HG02571 (cell line): ENCODE results near the gene CACNA1C.

Experiments
- ATAC-seq: cut with Tn5 transposase; IDR thresholded peaks from one replicate; pipeline ENCODE4 v1.9.1; 2021; ENCODE audit warnings: mild to moderate bottlenecking, moderate library complexity; ENCODE audit not compliant: unreplicated experiment

Gene CACNA1C

DNA sequence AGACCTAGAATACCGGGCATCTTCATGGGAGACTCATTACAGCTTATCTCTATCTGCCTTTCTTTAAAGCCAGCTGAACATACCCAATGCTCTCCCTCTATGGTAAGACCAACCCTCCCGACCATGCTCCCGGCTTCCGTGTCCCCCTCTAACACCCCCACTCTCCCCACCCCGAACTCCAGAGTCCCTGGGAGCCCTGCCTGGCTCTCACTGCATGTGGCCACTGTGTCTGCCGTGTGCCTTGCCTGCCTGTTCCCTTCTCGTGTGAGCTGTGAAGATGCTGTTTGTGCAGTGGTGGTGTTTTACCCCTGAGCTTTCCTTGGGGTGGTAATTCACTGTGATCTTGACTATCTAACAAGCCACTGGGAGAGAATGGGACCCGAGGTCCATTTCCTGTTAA is 595.6 kb downstream of the CACNA1C start:
- no peak for ATAC-seq

DNA sequence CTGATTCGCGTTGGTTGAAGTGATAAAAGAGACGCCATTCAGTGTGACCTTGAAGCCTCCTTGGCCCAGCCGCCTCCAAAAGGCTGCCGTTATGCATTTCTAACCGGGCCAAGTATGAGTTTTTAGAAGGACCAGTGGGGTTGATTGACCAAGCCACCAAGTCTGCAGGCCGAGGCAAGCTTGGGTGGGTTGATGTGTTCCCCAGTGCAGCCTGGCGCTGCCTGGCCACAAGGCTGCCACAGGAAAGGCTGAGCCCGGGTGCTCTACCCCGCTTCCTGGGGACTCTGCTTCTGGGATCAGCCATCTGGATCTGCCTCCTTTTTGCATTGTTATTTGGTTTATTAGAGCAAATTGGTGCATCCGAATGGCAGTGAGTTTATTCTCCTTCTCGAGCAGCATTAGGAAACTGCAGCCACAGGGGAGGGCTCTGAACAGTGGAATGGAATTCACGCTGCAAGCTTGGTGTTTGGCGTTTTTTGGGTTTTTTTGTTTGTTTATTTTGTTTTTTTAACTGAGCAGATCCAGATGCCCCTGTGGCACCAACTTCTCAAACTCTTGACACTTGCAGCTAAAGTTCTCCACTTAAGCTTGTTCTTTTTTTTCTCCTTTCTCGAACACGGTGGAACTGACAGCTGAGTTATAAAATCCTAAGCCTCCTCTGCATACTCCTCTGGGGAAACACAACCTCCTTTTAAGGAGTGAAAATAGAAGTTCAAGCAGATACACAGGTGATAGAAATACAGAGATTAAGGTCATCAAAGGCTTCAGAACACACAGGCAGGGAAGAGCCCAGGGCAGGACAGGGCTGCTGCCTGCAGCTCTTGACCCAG is 596.6 kb downstream of the CACNA1C start:
- ATAC-seq = no peak

DNA sequence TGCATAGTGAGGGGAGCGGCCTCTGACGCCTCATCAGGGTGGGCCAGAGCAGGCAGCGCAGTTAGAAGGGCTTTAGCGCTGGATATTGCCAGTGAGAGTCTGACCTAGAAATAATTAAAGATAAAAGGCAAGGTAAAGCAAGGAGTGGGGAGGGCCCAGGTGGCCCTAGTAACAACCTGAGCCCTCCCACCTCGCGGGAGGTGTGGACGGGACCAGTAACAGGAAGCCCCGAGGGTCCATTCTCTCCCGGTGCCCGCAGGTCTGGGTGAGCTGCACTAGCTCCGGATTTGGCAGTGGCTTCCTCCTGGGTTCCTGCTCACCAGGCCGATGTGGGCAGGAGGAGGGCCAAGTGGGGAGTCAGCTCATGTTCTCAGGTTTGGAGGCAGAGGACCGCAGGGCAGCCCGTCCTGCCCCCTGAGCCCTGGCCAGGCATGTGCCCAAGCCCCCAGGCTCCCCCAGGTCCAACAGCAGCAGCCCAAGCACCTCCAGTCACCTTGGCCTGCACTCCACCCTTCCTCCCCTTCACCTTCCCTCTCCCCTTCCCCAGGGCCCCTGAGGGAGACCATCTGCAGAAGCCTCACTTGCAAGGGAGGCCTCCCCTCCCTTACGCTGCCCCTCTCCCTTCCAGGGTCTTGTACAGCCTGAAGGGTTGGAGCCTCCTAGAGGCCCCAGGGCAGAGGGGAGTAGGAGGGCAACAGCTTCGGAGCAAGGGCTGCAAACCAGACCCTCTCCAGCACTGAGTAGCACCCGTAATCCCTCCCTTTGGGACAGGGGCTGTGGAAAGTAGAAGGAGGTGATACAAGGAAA is 597.7 kb downstream of the CACNA1C start:
- no peak for ATAC-seq

DNA sequence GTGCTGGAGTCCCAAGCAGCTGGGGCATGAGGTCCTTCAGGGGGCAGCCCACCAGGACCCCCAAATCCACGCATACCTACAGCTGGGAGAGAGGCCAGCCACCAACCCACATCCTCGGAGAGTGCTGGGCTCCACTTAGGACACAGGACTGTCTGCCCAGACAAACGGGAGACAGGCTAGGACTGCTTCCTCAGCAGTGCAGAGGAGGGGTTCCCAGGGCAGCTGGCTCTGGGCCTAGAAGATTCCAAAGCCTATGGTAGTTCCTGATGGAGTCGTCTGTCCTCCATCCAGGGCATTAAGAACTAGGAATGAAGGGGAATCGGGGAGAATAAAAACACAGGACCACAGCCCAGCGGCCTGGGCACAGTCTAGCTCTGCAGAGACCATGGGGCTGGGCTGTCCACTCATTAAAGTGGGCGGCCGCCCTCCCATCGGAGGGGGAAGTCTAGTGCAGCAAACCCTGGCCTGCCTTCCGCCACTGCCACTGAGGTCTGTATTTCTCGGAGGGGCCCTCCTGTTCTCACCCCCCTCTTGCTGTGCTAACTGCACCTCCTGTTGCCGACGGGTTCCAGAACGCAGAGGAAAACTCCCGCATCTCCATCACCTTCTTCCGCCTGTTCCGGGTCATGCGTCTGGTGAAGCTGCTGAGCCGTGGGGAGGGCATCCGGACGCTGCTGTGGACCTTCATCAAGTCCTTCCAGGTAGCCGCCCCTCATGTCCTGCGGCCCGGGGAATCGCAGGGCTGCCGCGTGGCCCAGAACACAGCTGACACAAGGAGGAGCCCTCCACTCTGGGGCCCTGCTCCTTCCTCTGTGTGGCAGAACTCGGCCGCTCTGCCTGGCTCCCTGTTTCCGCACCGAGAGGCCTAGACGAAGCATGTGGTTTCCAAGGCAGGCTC is 598.5 kb downstream of the CACNA1C start:
- ATAC-seq = no peak

DNA sequence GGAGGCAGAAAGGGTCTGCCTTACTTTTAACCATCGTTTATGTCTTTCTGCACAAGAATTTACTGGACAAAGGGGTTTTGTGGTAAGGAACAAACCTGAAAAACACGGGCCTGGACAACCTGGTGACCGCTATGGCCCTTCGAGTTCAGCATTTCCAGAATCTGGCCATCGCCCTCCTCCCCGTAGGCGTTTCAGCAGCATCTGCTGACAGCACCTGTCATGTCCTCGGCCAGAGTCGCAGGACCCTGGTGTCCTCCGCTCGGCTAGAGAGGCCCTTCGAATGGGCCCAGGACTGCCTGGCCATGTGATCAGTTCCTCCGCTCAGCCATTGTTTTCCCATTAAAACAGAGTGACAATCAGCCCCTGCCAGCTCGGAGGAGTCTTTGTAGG is 599.2 kb downstream of the CACNA1C start:
- no peak for ATAC-seq

DNA sequence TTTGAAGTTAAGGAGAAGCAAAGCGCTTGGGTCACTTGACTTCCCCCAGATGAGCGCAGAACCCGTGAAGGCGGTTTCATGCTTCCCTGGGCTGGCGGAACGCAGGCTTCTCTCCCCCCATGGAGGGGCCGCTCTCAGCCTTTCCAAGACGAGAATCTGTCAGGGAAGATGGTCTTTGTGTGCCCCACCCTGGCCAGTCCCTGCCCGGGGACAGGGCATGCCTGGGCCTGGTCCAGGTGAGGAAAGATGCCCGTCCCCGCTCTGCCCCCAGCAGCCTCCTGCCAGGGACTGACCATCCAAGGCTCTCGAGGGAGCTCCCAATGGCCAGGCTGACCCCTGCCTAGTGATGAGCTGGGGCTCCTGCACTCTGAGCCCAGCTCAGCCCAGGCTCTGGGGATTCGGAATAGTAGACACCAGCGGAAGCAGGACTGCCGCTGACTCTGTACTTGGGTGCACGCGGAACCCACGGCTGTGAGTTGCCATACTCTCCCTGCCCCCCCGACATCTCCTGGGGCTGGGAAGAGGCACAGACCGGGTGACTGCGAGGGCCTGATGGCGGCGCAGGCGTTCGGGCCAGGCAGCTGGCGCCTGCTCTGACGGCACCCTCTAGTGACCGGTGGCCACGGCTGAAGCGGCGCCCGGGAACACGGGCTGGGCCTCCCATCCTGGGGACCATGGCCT is 599.8 kb downstream of the CACNA1C start:
- no peak for ATAC-seq

DNA sequence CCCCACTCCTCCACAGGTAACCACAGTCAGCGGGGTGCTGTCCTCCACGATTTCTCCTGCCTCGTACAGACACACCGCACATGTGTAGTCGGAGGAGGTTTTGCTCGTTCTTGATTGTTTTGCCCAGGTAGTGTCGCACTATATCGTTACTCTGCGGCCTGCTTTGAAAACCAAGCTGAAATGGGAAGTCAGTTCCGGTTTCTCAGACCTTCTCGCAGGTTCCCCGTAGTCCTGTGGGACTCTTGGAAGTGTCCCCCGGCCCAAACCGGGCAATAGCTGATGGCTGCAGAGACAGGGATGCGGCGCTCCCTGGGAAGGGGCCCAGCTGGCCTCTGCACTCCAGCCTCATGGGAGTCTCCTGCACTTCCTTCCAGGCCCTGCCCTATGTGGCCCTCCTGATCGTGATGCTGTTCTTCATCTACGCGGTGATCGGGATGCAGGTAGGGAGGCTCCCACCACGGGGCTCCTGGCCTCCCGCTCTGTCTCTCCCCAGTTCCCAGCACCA is 600.7 kb downstream of the CACNA1C start:
- no peak for ATAC-seq

DNA sequence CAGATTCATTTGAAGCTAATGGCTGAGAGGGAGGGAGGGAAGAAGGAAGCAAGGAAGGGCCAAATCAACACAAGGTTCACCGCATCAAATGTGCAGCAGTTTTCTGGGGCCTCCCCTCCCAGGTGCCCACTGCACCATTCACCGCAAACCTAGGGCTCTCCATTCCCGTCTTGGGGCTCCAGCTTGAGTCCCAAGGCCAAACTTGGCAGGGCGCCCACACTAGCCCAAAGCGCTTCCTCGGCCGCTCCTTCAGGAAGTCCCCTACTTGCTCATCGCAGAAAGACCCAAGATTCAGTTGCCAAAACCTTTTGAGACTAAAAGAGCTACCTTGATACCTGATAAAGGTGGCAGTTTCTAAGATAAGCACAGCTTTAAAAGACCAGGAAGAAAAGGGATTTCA is 601.5 kb downstream of the CACNA1C start:
- ATAC-seq = no peak

DNA sequence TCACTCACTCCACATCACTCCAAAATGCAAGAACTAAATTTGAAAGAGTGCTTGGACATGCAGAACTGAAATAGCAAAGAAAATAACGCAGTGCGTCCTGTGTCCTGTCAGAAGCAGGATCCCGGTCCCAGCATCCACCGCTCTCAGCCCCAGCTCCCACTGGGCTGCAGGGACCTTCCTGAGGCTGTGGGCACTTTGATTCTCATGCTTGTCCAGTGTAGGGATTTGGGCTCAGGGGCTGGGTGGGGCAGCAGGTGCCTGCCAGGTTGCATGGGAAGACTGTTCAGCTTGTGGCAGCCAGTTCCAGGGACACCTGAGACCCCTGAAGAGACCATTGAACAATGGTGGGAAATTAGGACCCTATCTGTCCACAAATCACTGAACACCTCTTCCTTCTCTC is 602.0 kb downstream of the CACNA1C start:
- no peak for ATAC-seq

DNA sequence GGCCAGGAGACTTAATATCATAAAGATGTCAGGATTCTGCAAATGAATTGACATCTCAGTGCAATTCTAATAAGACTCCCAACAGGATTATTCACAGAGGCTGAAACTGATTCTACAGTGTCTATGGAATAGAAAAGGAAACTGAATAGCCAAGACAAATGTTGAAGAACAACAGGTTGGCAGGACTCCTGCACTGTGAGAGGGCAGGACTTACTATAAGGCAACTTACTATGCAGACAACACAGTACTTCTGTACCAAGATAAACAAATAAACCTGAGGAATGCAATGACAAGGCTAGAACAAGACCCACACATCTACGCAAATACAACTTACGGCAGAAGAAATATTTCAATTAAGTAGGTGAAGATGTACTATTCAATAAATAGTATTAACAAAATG is 609.7 kb downstream of the CACNA1C start:
- ATAC-seq = no peak

DNA sequence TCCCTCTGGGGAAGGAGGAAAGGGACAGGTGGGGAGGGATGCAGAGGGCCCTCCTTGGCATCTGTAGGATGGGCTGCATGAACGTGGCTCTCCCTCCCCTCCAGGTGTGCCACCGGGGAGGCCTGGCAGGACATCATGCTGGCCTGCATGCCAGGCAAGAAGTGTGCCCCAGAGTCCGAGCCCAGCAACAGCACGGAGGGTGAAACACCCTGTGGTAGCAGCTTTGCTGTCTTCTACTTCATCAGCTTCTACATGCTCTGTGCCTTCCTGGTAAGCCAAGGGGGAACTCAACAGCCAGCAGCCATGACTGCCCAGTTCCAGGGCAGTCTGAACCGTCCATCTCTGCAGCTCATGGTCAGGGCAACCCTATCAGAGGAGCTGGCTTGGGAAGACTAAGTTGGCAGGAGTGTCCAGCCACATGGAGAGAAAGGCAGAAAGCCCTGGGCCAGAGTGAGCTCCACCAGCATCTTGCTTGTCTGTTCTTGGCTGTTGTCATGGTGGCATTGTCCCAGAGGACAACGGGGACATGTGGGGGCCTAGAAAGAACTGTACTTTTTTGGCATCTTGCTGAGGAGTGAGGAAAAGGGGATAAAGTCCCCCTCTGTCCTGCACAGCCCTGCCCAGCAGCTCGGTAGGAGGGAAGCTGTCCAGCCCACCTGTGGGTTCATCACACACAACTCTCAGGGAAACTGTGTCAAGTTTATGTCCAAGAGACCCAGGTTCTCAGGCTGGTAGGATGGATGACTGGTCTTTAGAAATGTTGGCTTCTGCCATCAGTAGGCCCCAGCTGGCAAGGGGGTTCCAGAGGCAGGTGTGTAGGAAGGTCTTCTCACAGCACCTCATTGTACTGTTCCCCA is 612.2 kb downstream of the CACNA1C start:
- no peak for ATAC-seq

DNA sequence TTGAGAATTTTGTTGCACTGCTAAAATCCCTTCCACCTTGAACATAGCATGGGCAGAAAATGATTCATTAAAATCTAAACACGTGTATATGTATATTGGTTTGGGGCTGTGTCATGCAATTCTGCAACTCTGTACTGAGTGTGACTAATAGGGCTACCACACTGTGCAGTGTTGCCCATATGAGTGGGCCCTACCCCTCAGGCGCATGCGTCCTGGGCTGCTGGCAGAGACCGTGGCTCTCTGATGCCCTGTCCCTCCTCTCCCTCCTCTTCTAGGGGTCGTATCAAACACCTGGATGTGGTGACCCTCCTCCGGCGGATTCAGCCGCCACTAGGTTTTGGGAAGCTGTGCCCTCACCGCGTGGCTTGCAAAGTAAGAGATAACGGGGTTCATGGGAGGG is 613.6 kb downstream of the CACNA1C start:
- ATAC-seq = no peak

DNA sequence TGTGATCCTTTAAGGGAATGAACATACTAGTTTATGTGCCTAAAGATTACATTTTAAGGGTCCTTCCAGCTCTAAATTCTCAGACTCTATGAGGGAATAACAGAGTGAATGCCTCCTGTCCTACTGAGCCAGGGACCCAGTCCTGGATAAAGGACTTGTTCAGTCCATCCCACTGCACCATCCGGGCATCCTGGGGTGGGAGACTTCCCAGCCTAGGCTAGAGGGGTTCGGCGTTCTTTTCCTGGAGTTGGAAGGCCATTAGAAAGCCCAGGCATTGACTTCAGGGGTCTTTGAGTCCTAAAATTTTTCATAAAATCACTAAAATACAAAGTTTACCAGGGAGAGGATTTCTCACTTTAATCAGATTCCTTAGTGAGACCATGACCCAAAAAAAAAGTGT is 614.1 kb downstream of the CACNA1C start:
- no peak for ATAC-seq

DNA sequence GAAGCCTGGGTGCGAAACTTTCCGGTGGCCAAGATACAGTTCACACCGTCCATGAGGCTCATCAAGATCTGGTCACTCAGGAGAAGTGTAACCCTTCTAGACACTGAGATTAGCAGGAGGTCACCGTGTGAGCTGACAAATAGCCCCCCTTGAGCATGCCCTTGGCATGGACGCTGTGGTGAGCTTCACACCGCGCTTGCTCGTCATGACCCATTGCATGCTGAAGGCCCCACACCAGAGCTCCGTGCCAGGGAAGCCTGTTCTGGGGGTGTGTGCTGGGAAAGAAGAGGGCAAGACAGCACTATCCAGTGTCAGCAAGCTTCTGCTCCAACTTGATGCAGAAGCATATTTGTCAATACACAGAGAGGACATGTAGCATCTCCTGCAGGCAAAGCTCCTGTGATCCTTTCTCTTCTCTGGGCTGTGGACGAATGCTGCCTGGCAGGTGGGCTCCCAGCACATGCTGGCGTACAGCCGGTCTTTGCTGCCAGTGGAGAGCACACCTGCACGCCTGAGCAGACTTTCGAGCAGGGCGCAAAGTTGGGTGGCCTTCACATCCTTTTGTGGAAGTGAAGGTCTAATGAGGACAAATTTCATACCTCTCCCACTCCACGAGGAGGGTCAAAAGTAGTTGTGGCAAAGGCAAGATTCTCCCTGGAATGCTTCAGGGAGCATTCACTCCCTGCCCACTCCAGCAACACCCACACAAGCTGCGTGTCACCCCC is 615.1 kb downstream of the CACNA1C start:
- ATAC-seq = no peak

DNA sequence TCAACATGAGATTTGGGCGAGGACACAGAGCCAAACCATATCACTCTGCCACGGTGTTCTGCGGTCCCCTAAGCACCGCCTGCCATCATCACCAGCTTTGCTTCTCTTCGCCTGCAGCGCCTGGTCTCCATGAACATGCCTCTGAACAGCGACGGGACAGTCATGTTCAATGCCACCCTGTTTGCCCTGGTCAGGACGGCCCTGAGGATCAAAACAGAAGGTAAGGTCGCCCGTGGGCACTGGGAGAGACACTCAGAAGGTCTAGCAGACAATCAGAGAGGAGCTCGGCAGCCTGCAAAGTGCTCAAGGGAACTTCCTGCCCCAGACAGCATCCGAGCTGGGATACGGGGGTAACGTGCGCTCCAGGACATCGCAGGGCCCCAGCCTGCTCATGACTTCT is 616.0 kb downstream of the CACNA1C start:
- ATAC-seq = no peak

DNA sequence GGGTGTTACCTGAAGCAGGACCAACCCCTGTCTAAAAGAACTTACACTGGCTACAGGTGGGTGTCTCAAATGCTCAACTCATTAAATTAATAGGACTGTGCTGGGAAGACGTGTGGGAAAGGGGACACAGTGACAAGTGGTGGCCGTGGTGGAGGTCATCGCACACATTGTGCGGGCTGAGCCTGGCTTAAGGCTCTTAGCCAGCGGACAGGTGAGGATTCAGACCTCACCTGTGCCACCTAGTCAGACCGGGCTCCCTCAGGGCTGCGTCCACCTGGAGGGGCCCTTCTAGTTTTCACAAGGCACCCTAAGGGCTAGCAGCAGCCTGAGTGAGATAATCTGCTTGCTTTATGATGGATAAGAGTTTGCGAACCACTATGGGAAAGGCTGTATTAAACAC is 616.8 kb downstream of the CACNA1C start:
- ATAC-seq = no peak

DNA sequence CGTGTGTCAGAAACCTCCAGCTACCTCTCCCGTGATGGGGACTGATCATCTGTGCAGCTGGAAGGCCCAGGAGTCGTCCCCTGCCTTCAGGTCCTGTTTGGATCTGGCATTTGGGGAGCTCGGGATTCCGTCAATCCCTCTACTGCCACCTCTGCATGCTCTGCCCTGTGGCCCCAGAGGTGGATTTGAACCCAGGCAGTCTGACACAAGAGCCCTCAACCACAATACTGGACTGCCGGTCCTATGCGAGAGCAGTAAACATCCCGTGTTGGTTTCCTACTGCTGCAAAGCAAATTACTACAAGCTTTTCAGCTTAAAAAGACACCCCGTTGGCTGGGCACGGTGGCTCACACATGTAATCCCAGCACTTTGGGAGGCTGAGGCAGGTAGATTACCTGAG is 620.1 kb downstream of the CACNA1C start:
- no peak for ATAC-seq

DNA sequence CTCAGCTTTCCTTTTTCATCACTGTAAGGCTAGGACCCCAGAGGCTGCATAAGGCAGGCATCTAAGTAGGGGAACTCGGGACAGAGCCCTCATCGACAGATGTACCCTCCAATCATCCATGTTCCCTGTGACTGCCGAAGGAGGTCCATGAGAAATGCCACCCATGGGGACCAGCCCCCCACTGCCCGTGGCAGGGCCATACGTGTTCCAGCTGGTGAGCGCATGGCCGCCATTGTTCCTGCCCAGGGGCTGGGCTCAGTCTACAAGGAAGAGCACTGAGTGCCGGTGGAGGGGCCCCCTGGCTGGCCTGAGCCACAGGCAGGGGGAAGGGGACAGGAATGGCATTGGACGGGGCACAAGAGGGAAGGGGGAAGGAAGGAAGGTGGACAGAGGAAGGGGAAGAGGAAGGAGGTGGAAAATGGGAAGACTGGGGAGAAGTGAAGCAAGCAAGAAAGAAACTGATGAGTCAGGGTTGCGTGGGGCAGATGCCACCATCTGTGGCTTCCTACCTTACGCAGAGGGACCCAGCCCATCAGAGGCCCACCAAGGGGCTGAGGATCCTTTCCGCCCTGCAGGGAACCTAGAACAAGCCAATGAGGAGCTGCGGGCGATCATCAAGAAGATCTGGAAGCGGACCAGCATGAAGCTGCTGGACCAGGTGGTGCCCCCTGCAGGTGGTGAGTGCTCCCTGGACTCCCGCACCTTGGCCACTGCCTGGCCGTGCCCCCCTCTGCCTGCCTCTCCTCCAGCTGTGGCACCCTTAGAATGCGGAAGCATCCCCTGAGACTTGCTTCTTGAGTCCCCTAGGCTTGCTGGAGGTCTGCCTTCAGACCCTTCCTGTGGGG is 621.4 kb downstream of the CACNA1C start:
- ATAC-seq = no peak
